ENCODE results near the gene MARCHF10. TPM values are rescaled to one million over a fixed set of nuclear protein-coding genes. Genes with fewer than 3 reads are reported as not detected.

The MARCHF10 gene
- total and polyA plus RNA-seq, 2 donors (not counting 1 experiment from before 2014, with no cell fraction given), result 0.17 TPM; not detected in 1

DNA sequence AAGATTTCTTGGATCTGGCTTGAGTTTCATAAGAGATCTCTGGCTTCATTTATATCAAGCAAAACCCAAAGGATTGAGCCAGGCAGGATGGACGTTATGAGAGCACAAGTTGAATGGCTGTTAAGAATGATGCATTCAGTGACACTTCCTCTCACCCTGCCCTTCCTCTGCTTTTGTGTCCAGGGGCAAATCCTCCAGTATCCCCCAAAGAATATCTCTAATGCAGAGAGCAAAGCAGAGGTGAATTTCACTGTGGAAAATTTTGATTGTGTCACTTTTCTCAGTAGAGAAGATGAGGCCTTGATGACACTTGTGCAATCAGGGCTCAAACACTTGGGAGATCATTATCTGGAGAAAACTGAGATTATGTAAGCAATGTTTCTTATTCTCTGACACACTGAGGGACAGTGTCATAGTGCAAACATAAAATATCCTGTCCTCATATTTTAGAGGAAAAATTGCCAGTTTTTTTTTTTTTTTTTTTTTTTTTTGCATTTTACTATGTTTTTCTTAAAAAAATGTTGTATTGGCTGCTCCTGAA lies 25.3 kb downstream of the MARCHF10 start:
- H3K27me3 ChIP-seq (ENCODE audit: control insufficient read depth, insufficient read depth, low read length), result no peaks in the 10 kb centered on the region
- no peaks in the 10 kb centered on the region for H3K9me3 ChIP-seq (ENCODE audit: control insufficient read depth, insufficient read depth, low read depth, low read length)
- TF ChIP-seq, protein P1, sequence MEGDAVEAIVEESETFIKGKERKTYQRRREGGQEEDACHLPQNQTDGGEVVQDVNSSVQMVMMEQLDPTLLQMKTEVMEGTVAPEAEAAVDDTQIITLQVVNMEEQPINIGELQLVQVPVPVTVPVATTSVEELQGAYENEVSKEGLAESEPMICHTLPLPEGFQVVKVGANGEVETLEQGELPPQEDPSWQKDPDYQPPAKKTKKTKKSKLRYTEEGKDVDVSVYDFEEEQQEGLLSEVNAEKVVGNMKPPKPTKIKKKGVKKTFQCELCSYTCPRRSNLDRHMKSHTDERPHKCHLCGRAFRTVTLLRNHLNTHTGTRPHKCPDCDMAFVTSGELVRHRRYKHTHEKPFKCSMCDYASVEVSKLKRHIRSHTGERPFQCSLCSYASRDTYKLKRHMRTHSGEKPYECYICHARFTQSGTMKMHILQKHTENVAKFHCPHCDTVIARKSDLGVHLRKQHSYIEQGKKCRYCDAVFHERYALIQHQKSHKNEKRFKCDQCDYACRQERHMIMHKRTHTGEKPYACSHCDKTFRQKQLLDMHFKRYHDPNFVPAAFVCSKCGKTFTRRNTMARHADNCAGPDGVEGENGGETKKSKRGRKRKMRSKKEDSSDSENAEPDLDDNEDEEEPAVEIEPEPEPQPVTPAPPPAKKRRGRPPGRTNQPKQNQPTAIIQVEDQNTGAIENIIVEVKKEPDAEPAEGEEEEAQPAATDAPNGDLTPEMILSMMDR (conservative IDR thresholded peaks at IDR 0.05 in 1 of 2, IDR thresholded peaks at IDR 0.05 in 1 of 2; ENCODE audit: low read depth in 1 of 2, low read length in 2 of 2), result no peak
- no peak for TF ChIP-seq EZH2 (IDR thresholded peaks at IDR 0.05; ENCODE audit: low read length, missing control alignments)
- no peak overlapping the region for H3K4me2 ChIP-seq (ENCODE audit: extremely low read depth, insufficient read depth, low read length)
- H4K20me1 ChIP-seq (ENCODE audit: control insufficient read depth, extremely low read depth, insufficient read depth, low read length), result no peaks in the 10 kb centered on the region
- H3K4me3 ChIP-seq (replicated peaks in 1 of 4; ENCODE audit: control extremely low read depth in 1 of 4, insufficient read depth in 1 of 4, low read depth in 3 of 4, low read length in 4 of 4), result no peak overlapping the region
- H2AFZ ChIP-seq (ENCODE audit: low read length), result no peak overlapping the region
- H3K4me1 ChIP-seq (ENCODE audit: control insufficient read depth, extremely low read depth, insufficient read depth, low read length), result peaks cover 5% of the 10 kb centered on the region
- H3K36me3 ChIP-seq (ENCODE audit: control insufficient read depth, insufficient read depth, low read length), result no peaks in the 10 kb centered on the region
- H3K27ac ChIP-seq (ENCODE audit: insufficient read depth, low read length), result no peak overlapping the region
- H3K9ac ChIP-seq (ENCODE audit: insufficient read depth, low read length), result no peak overlapping the region
- no peak for DNase-seq (ENCODE audit: low read depth in 2 of 2)
- H3K79me2 ChIP-seq (ENCODE audit: control insufficient read depth, insufficient read depth, low read length), result no peaks in the 10 kb centered on the region

DNA sequence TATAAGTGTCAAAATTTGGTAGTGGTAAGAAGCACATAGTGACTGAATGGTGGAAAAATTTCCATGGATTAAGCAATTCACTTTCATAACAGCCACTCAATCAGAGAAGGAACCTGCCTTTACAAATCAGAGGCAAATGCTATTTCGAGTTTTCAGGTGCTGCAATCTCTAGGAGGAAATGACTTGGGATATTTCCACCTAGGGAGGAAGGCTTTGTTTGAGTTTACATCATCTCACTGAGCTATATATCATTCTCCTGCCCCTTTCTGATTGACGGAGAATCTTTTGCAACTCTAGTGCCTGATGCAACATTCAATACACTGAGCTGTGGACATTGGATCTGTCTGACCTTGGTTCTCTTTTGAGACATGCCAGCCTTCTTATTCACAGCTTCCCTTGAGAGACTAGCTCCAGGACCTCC lies 26.3 kb downstream of the MARCHF10 start:
- Histone ChIP-seq H3K4me2 (ENCODE audit: extremely low read depth, insufficient read depth, low read length) (no peak overlapping the region), H3K9me3 (ENCODE audit: control insufficient read depth, insufficient read depth, low read depth, low read length) (no peaks in the 10 kb centered on the region), H3K27me3 (ENCODE audit: control insufficient read depth, insufficient read depth, low read length) (no peaks in the 10 kb centered on the region), H4K20me1 (ENCODE audit: control insufficient read depth, extremely low read depth, insufficient read depth, low read length) (no peaks in the 10 kb centered on the region), H3K79me2 (ENCODE audit: control insufficient read depth, insufficient read depth, low read length) (no peaks in the 10 kb centered on the region), H3K27ac (ENCODE audit: insufficient read depth, low read length) (no peak overlapping the region), H3K4me1 (ENCODE audit: control insufficient read depth, extremely low read depth, insufficient read depth, low read length) (peaks cover 5% of the 10 kb centered on the region), H3K36me3 (ENCODE audit: control insufficient read depth, insufficient read depth, low read length) (no peaks in the 10 kb centered on the region), H2AFZ (ENCODE audit: low read length) (no peak overlapping the region), H3K4me3 (replicated peaks in 1 of 4; ENCODE audit: control extremely low read depth in 1 of 4, insufficient read depth in 1 of 4, low read depth in 3 of 4, low read length in 4 of 4) (no peak overlapping the region), H3K9ac (ENCODE audit: insufficient read depth, low read length) (no peak overlapping the region)
- DNase-seq (ENCODE audit: low read depth in 2 of 2), result peak; percentile 55 to 70
- TF ChIP-seq, protein P1 (conservative IDR thresholded peaks at IDR 0.05 in 1 of 2, IDR thresholded peaks at IDR 0.05 in 1 of 2; ENCODE audit: low read depth in 1 of 2, low read length in 2 of 2), result no peak
- TF ChIP-seq EZH2 (IDR thresholded peaks at IDR 0.05; ENCODE audit: low read length, missing control alignments), result no peak

DNA sequence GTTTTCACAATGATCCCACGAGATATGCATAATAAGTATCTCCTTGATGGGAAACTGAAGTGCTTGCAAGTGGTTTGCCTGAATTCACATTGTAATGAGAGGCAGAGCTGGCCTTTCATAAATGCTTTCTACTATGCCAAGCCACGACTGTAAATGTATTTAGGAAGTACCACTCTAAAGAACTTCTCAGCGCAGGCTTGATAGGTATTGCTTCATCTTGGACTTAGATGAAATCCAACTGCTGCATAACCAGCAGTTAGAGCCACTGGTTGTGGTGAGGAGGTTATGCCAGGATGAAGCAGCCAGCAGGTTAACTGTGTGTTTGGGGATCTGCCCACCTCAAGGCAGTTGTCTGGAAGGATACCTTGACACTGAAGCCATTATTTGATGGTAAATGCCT lies 26.8 kb downstream of the MARCHF10 start:
- H3K4me1 ChIP-seq (ENCODE audit: control insufficient read depth, extremely low read depth, insufficient read depth, low read length), result peaks cover 5% of the 10 kb centered on the region
- no peaks in the 10 kb centered on the region for H3K27me3 ChIP-seq (ENCODE audit: control insufficient read depth, insufficient read depth, low read length)
- no peak overlapping the region for H3K9ac ChIP-seq (ENCODE audit: insufficient read depth, low read length)
- no peaks in the 10 kb centered on the region for H3K79me2 ChIP-seq (ENCODE audit: control insufficient read depth, insufficient read depth, low read length)
- H3K36me3 ChIP-seq (ENCODE audit: control insufficient read depth, insufficient read depth, low read length), result no peaks in the 10 kb centered on the region
- TF ChIP-seq, protein P1 (conservative IDR thresholded peaks at IDR 0.05 in 1 of 2, IDR thresholded peaks at IDR 0.05 in 1 of 2; ENCODE audit: low read depth in 1 of 2, low read length in 2 of 2), result no peak
- TF ChIP-seq EZH2 (IDR thresholded peaks at IDR 0.05; ENCODE audit: low read length, missing control alignments), result no peak
- no peak overlapping the region for H3K4me2 ChIP-seq (ENCODE audit: extremely low read depth, insufficient read depth, low read length)
- peak; percentile 73 to 83 for DNase-seq (ENCODE audit: low read depth in 2 of 2)
- no peak overlapping the region for H2AFZ ChIP-seq (ENCODE audit: low read length)
- no peaks in the 10 kb centered on the region for H3K9me3 ChIP-seq (ENCODE audit: control insufficient read depth, insufficient read depth, low read depth, low read length)
- H3K27ac ChIP-seq (ENCODE audit: insufficient read depth, low read length), result no peak overlapping the region
- no peaks in the 10 kb centered on the region for H4K20me1 ChIP-seq (ENCODE audit: control insufficient read depth, extremely low read depth, insufficient read depth, low read length)
- H3K4me3 ChIP-seq (replicated peaks in 1 of 4; ENCODE audit: control extremely low read depth in 1 of 4, insufficient read depth in 1 of 4, low read depth in 3 of 4, low read length in 4 of 4), result no peak overlapping the region

All from fibroblast of lung (primary cell).